A673 (cell line): ENCODE data around the gene ABHD17C.

Experiments
- CTCF ChIP-seq: fragments of 300-800, 200-600 bp; sonication (generic); conservative IDR thresholded peaks from 2 replicates; pipeline ENCODE4 v1.5.1; 2017; ENCODE audit warnings: low read depth, mild to moderate bottlenecking, antibody characterized with exemption, low read length, moderate library complexity, mixed read lengths
- EZH2 ChIP-seq: fragments of 200-600 bp; sonication (generic); IDR thresholded peaks from 2 replicates; pipeline ENCODE4 v1.6.1; 2017; ENCODE audit warnings: borderline replicate concordance, low read depth, mild to moderate bottlenecking, mixed read lengths, antibody characterized with exemption, low read length; ENCODE audit not compliant: poor library complexity, severe bottlenecking

GRCh38 chr15:80685628-80686027 lies 9.5 kb upstream of the ABHD17C start:
- TF ChIP-seq CTCF, result no peak
- TF ChIP-seq EZH2, result no peak
